SHP77 treated with DMSO at 0.1 percent for 48 hours (cell line): ENCODE data around the gene PGAP2.

Source experiments
- DNase-seq: peaks from one replicate; lab custom pipeline; 2025; lab: John Stamatoyannopoulos, UW

Gene PGAP2

GRCh38 chr11:3832816-3833215 is 24.5 kb downstream of the PGAP2 start:
- DNase-seq: no peak

- DNase-seq: no peak
Measured at GRCh38 chr11:3833449-3833848, 25.1 kb downstream of the PGAP2 start.

- no peak for DNase-seq
Measured at GRCh38 chr11:3834349-3834663, 25.9 kb downstream of the PGAP2 start.

GRCh38 chr11:3834664-3835461 is 26.5 kb downstream of the PGAP2 start:
- DNase-seq: no peak

GRCh38 chr11:3835751-3836150 is 27.4 kb downstream of the PGAP2 start:
- no peak for DNase-seq

- no peak for DNase-seq
Measured at GRCh38 chr11:3836903-3837302, 28.5 kb downstream of the PGAP2 start.

GRCh38 chr11:3837793-3838192 is 29.4 kb downstream of the PGAP2 start:
- DNase-seq: no peak

- no peak for DNase-seq
Measured at GRCh38 chr11:3838504-3838903, 30.1 kb downstream of the PGAP2 start.

GRCh38 chr11:3840004-3840869 is 31.9 kb downstream of the PGAP2 start:
- no peak for DNase-seq

- peak; percentile 52 for DNase-seq
Measured at GRCh38 chr11:3840870-3841425, 32.6 kb downstream of the PGAP2 start, which contains the start of gene RHOG. RHOG (minus strand) TSS chr11:3840959; CDS start chr11:3828138, 12,821 bp downstream.

- peak; percentile 65 for DNase-seq
Measured at GRCh38 chr11:3841426-3842350, 33.3 kb downstream of the PGAP2 start.

GRCh38 chr11:3843326-3843725 is 35.0 kb downstream of the PGAP2 start:
- DNase-seq: no peak

GRCh38 chr11:3845246-3845645 is 36.9 kb downstream of the PGAP2 start:
- no peak for DNase-seq

- no peak for DNase-seq
Measured at GRCh38 chr11:3845670-3846069, 37.3 kb downstream of the PGAP2 start.

GRCh38 chr11:3849297-3849874 is 41.0 kb downstream of the PGAP2 start:
- DNase-seq: peak; percentile 11

GRCh38 chr11:3853545-3853842 is 45.1 kb downstream of the PGAP2 start:
- no peak for DNase-seq

- no peak for DNase-seq
Measured at GRCh38 chr11:3853899-3854659, 45.7 kb downstream of the PGAP2 start.

GRCh38 chr11:3854660-3854976 is 46.3 kb downstream of the PGAP2 start:
- DNase-seq: no peak

- DNase-seq: peak; percentile 76
Measured at GRCh38 chr11:3854977-3855807, 46.8 kb downstream of the PGAP2 start, which contains the start of gene STIM1. STIM1 (plus strand) TSS chr11:3855664; CDS start chr11:3856271, 607 bp downstream.
